ENCODE measurements around the gene IGFBP5.

Gene IGFBP5

GRCh38 chr2:216672466-216672865 lies 22.9 kb downstream of the IGFBP5 start:
- Histone ChIP-seq H3K4me3 (replicated peaks; ENCODE audit: insufficient read depth, low read length) (no peak overlapping the region), H3K27me3 (ENCODE audit: insufficient read depth, poor library complexity, severe bottlenecking) (no peaks in the 10 kb centered on the region), H3K27ac (replicated peaks) (no peak overlapping the region)
- TF ChIP-seq SPI1 (IDR thresholded peaks at IDR 0.05; ENCODE audit: borderline replicate concordance, low read depth) (no peak), CTCF (IDR thresholded peaks at IDR 0.05; ENCODE audit: insufficient read depth, low read length) (no peak), POLR2AphosphoS5 (IDR thresholded peaks at IDR 0.05; ENCODE audit: low read depth) (no peak), GABPA (IDR thresholded peaks at IDR 0.05; ENCODE audit: low read depth) (no peak)
- TF ChIP-seq, protein P1, sequence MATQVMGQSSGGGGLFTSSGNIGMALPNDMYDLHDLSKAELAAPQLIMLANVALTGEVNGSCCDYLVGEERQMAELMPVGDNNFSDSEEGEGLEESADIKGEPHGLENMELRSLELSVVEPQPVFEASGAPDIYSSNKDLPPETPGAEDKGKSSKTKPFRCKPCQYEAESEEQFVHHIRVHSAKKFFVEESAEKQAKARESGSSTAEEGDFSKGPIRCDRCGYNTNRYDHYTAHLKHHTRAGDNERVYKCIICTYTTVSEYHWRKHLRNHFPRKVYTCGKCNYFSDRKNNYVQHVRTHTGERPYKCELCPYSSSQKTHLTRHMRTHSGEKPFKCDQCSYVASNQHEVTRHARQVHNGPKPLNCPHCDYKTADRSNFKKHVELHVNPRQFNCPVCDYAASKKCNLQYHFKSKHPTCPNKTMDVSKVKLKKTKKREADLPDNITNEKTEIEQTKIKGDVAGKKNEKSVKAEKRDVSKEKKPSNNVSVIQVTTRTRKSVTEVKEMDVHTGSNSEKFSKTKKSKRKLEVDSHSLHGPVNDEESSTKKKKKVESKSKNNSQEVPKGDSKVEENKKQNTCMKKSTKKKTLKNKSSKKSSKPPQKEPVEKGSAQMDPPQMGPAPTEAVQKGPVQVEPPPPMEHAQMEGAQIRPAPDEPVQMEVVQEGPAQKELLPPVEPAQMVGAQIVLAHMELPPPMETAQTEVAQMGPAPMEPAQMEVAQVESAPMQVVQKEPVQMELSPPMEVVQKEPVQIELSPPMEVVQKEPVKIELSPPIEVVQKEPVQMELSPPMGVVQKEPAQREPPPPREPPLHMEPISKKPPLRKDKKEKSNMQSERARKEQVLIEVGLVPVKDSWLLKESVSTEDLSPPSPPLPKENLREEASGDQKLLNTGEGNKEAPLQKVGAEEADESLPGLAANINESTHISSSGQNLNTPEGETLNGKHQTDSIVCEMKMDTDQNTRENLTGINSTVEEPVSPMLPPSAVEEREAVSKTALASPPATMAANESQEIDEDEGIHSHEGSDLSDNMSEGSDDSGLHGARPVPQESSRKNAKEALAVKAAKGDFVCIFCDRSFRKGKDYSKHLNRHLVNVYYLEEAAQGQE (IDR thresholded peaks at IDR 0.05; ENCODE audit: insufficient replicate concordance, low read depth): no peak
- DNase-seq (ENCODE audit: low read depth in 1 of 2, low spot score in 1 of 2): no peak

DNA sequence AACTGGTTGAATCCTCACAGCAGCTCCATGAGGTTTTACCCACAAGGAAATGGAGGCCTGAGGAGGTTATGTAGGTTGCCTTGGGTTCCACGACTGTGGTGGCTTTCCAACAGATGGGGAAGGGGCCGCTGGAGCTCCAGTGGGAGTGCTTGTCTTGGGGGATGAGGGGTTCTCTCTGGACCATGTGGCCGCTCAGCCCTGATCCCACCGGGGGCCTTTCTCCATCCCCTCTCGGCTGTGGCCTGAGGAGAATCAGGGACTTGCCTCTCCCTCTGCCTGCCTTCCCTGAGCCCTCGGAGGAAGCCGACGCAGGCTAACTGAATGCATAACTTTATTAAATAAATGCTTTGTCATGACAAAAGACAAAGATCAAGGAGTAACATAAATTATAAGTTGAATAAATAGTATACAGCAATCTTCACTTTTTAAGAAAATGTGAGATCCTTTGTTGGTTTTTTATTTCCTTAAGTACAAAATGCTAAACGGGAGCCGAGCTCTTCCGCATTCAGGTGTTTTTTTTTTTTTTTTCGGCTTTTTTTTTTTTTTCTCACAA lies 23.5 kb downstream of the IGFBP5 start:
- TF ChIP-seq POLR2AphosphoS5 (IDR thresholded peaks at IDR 0.05; ENCODE audit: low read depth) (no peak), CTCF (IDR thresholded peaks at IDR 0.05; ENCODE audit: insufficient read depth, low read length) (no peak), GABPA (IDR thresholded peaks at IDR 0.05; ENCODE audit: low read depth) (no peak), SPI1 (IDR thresholded peaks at IDR 0.05; ENCODE audit: borderline replicate concordance, low read depth) (no peak)
- TF ChIP-seq, protein P1 (IDR thresholded peaks at IDR 0.05; ENCODE audit: insufficient replicate concordance, low read depth): no peak
- Histone ChIP-seq H3K4me3 (replicated peaks; ENCODE audit: insufficient read depth, low read length) (no peak overlapping the region), H3K27ac (replicated peaks) (no peak overlapping the region), H3K27me3 (ENCODE audit: insufficient read depth, poor library complexity, severe bottlenecking) (no peaks in the 10 kb centered on the region)
- no peak for DNase-seq (ENCODE audit: low read depth in 1 of 2, low spot score in 1 of 2)

DNA sequence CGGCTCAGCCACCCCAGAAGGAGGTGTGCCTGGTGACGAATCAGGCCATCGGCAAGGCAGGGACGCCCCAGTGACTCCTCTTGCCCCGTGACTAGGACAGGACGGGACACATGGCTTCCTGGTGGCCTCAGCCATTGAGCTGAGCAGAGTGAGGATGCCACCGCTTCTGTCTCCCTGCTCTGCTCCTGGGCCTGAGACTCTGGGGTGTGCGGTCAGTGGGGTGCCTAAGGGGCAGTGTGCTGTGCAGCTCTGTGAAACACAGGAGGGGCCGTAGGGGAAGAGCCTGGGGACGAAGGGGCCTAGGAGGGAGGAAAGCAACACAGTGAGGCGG lies 24.3 kb downstream of the IGFBP5 start:
- no peak for DNase-seq (ENCODE audit: low read depth in 1 of 2, low spot score in 1 of 2)
- Histone ChIP-seq H3K27me3 (ENCODE audit: insufficient read depth, poor library complexity, severe bottlenecking) (no peaks in the 10 kb centered on the region), H3K27ac (replicated peaks) (no peak overlapping the region), H3K4me3 (replicated peaks; ENCODE audit: insufficient read depth, low read length) (no peak overlapping the region)
- no peak for TF ChIP-seq POLR2AphosphoS5 (IDR thresholded peaks at IDR 0.05; ENCODE audit: low read depth)
- TF ChIP-seq SPI1 (IDR thresholded peaks at IDR 0.05; ENCODE audit: borderline replicate concordance, low read depth): no peak
- TF ChIP-seq CTCF (IDR thresholded peaks at IDR 0.05; ENCODE audit: insufficient read depth, low read length): no peak
- TF ChIP-seq, protein P1 (IDR thresholded peaks at IDR 0.05; ENCODE audit: insufficient replicate concordance, low read depth): no peak
- no peak for TF ChIP-seq GABPA (IDR thresholded peaks at IDR 0.05; ENCODE audit: low read depth)
